ENCODE data around the gene CAPN12.
A peak's percentile ranks its signal among the peaks of the same experiment; 100 is the strongest.
"Not testable (repeated sequence)": the region's sequence is repeated elsewhere in the genome, so short reads cannot be mapped to it uniquely, and the experiment has no call there.

Gene CAPN12, protein sequence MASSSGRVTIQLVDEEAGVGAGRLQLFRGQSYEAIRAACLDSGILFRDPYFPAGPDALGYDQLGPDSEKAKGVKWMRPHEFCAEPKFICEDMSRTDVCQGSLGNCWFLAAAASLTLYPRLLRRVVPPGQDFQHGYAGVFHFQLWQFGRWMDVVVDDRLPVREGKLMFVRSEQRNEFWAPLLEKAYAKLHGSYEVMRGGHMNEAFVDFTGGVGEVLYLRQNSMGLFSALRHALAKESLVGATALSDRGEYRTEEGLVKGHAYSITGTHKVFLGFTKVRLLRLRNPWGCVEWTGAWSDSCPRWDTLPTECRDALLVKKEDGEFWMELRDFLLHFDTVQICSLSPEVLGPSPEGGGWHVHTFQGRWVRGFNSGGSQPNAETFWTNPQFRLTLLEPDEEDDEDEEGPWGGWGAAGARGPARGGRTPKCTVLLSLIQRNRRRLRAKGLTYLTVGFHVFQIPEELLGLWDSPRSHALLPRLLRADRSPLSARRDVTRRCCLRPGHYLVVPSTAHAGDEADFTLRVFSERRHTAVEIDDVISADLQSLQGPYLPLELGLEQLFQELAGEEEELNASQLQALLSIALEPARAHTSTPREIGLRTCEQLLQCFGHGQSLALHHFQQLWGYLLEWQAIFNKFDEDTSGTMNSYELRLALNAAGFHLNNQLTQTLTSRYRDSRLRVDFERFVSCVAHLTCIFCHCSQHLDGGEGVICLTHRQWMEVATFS

DNA sequence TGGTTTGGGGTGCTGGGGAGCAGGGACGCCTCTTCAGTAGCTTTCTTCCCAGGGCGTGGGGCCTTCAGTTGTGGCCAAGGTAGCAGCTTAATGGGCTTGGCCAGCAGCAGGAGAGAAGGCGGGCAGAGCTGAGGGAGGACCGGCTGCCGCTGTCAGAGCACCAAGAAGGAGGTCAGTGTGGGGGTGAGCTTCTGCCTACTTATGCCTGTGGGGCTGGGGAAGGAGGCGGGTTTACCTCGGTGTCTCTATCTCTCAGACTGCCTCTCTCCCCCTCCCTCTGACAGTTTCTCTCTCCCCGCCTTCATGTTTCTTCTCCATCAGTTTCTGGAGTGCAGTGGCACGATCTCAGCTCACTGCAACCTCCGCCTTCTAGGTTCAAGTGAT lies at the start of gene CAPN12:
CAPN12 (minus strand) TSS at position 177 of the 384 bp plus-strand sequence. CDS start 309 bp downstream, outside the sequence.
- DNase-seq, result no peak

DNA sequence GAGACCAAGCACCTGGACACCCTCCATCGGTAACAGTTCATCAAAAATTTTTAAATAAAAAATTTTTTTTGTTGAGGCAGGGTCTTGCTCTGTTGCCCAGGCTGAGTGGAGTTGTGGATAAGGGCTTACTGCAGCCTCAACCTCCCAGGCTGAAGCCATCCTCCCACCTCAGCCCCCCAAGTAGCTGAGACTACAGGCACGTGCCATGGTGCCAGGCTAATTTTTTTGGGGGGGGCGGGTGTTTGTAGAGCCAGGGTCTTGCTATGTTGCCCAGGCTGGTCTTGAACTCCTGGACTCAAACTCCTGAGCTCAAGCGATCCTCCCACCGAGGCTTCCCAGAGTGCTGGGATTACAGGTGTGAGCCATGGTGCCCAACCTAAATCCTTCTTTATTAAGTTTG lies 49.4 kb upstream of the CAPN12 start:
- no peak for DNase-seq

DNA sequence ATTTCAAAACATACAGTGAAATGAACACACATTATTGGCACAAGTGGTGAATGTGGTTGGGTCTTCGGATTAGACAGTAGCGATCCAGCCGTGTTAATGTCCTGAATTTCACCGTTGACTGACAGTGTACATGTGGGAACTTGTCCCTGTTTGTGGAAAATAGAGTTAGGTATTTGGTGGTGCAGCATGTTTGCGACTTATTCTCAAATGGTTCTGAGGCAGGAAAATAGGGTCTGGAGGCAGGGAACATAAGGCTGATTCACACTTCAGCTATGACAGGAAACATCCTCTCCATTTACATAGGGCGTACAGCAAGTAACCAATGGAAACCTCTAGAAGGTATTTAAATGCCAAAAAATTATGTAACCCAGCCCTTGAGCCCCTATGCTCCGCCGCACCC lies 48.9 kb upstream of the CAPN12 start:
- DNase-seq, result no peak

DNA sequence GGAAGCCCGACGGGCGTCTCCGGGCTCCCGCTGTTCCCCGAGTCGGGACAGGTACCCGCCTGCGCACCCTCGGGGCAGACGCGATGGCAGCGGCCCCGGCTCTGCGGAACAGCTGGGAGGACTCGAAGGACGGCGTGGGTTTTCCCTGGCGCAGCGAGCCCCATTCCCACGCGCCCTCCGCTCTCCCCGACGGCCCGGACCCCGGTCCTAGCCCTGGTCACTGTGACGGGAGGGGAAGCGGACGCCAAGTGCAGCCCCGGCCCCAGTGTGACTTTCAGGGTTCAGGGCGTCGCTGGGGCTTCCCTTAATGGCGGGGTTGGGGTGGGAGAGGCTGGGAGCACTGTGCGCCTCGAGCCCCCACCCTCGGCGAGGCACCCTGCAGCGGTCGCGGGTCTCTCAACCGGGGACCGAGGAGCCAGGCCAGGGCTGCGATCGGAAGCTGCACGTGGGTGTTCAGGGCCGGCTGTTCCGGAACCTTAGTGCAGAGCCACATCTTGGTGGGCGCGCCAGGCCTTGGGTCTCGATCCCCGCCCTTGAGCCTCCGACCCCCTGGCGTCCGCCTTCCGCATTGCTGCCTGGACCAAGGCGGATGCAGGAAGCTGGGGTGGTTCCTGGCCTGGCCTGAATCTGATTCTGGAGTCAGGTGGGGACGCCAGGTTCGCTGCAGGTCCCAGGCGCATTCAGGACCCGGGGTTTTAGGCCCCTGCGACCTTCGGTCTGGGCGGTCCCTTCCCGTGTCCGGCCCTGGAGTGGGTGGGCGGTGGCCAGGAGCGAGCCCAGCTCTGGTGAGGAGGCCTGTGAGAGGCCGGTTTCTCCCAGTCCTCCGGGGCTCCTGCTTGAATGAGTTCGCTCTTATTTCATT lies 48.2 kb upstream of the CAPN12 start:
- peak in 4 of 6 experiments; percentile 12 to 31 (median 14) for DNase-seq

DNA sequence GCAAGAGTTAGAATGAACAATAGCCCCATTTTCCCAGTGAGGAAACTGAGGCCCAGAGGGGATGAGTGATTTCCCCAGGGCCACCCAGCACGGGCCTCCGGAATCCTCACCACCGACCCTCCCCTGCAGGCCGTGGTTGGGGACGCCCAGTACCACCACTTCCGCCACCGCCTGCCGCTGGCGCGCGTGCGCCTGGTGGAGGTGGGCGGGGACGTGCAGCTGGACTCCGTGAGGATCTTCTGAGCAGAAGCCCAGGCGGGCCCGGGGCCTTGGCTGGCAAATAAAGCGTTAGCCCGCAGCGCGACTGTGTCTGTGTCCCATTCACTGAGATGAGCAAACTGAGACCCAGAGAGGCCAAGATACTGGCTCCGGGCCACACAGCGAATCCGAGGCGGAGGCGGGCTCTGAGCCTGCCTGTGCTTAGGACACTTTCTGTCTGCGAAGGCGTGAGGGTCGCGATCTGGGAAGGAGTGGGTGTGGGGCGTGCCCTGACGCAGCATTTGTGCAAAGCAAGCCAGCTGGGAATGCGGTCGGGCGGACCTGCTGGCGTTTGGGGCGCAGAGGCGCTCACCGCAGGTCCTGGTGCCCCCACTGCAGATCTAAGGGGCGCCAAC lies 47.3 kb upstream of the CAPN12 start:
- not testable (repeated sequence) for DNase-seq

DNA sequence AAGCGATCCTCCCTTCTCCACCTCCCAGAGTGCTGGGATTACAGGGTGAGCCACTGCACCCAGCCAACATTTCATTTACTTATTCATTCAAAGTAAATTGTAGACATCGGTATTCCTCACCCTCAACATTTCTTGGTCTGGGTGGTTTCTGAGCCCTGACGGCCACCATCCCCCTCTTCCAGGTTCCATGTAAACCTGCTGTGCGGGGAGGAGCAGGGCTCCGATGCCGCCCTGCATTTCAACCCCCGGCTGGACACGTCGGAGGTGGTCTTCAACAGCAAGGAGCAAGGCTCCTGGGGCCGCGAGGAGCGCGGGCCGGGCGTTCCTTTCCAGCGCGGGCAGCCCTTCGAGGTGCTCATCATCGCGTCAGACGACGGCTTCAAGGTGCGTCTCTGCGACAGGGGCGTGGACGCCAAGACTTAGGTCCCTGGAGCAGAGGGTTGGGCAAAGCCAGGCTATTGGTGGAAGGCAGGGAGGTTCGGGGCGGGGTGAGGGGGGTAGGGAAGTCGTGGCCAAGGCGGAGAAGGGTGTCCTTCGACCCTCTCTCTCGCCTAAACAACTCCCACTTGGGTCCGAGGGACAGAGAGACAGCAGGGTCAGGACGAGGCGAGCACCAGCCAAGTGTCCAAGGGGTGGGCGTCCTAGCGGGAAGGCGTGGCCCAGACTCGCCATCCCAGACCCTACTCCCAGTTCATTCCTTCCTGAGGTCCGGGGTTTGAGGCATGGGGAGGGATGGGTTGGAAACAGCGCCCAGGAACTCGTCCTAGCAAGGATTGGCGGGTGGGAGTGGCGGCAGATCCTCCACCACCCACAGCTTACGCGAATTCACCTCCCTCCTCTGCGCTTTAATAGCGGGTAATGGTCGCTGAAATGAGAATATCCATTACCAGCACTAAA lies 46.5 kb upstream of the CAPN12 start:
- DNase-seq, result not testable (repeated sequence)

DNA sequence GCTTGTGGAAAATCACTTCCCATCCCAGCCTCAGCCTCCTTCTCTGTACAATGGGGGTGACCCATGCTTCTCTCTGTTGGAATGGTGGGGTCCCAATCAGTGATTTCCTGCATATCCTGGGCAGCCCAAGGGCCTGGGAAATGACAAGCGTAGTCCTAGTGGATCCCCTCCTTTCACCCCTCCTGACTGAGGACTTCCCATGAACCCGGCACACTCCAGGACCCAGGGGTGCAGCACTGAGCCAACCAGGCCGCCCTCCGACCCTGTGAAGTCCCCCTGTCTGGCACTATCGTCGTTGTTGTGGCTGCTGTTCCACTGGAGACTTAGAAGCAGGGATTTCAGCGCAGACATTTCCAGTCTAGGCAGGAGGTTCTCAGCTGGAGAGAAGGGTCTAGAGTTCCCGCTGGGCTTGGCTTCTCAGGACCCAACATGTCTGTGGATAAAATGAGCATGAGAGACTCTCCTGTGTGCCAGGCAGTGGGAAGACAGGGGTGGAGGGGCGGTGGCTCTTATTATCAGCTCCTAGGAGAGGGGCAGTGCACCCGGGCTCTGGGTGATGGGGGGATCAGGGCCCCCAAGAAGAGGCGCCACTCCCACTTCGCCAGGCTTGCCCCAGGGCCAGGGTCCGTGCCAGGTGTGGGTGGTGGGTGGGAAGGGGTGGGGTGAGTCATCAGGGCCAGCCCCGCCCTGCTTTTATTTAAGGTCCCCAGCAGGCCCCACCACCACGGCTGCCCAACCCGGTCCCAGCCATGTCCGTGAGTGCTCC lies 44.4 kb upstream of the CAPN12 start, which contains the start of gene LGALS7B:
LGALS7B (plus strand) TSS at position 723 of the 766 bp plus-strand sequence; CDS start at position 750, 27 bp downstream.
- DNase-seq, result no peak

DNA sequence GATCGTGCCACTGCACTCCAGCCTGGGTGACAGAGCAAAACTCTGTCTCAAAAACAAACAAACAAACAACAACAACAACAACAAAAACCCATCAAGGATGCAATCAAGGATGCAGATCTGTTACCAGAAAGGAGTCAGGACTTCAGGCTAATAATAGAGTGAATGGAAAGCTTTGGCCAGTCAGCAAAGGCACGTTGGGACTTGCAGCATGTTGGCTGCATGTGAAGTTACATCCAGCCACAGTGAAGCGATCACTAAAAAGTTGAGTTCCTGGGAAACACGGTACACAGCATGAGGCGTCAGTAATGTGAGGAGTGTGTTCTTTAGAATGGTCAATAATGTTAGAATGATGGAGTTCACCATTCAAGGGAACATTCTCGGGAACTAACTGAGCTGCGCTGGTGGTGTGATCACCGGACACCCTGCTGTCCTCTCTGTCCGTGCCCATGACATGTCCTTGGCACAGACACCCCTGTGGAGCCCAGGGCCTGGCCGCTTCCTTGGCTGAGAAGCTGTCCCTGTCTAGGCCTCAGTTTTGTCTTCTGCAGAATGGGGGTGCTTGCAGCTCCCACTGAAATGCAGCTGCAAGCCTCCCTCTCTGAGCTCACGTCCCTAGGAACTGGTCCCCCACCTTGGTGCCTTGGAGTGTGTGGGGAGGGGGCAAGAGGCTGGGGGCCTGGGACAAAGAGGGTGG lies 42.4 kb upstream of the CAPN12 start:
- DNase-seq, result no peak

DNA sequence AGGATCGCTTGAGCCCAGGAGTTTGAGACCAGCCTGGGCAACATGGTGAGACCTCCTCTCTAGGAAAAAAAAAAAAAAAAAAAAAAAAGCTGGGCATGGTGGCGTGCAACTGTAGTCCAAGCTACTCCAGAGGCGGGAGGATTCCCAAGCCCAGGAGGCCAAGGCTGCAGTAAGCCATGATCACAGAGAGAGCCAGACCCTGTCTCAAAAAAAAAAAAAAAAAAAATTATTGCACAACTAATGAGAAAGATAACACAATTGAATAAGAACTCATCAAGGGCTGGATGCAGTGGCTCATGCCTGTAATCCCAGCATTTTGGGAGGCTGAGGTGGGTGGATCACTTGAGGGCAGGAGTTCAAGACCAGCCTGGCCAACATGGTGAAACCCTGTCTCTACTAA lies 41.8 kb upstream of the CAPN12 start:
- DNase-seq, result not testable (repeated sequence)

DNA sequence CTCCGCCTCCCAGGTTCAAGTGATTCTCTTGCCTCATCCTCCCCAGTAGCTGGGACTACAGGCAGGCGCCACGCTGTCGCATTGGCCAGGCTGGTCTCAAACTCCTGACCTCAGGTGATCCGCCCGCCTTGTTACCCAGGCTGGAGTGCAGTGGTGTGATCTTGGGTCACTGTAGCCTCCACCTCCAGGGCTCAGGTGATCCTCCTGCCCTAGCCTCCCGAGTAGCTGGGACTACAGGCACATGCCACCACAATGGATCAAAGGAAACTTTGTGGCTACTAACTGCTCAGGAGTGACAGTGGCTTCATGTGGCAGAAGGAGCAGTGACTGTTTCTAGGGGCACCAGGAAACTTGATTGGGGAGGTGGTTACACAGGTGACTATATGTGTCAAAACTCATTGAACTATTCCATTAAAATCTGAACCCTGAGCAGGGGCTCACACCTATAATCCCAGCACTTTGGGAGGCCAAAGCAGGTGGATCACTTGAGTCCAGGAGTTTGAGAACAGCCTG lies 41.0 kb upstream of the CAPN12 start:
- no peak for DNase-seq

DNA sequence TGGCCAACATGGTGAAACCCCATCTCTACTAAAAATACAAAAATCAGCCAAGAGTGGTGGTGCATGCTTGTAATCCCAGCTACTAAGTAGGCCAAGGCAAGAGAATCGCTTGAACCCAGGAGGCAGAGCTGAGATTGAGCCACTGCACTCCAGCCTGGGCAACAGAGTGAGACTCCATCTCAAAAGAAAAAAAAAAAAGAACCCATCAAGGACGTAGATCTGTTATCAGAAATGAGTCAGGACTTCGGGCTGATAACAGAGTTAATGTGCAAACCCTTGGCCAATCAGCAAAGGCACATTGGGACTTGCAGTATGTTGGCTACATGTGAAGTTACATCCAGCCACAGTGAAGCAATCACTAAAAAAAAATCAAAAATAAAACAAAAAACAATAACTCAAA lies 40.0 kb upstream of the CAPN12 start:
- DNase-seq, result no peak

DNA sequence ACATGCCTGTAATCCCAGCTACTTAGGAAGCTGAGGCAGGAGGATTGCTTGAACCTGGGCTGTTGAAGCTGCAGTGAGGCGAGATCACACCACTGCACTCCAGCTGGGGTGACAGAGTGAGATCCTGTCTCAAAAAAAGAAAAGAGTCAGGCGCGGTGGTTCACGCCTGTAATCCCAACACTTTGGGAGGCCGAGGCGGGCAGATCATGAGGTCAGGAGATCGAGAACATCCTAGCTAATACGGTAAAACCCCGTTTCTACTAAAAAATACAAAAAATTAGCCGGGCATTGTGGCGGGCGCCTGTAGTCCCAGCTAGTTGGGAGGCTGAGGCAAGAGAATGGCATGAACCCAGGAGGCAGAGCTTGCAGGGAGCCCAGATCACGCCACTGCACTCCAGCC lies 37.9 kb upstream of the CAPN12 start:
- not testable (repeated sequence) for DNase-seq

DNA sequence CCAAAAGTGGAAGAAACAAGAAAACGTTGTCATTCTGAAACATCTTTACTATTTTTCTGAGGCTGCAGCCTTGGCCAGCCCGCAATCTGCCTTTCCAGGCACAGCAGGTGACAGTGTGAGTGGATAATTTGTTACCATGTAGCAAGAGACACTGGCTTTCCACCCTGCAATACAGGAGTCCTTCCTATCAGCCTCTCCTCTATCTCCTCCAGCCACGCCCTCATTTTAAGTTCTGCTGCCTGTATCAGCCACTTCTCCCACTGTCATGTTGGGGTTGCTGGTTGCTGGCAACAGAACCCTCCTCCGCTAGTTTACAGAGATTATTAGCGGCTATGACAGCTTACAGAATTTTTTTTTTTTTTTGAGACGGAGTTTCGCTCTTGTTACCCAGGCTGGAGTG lies 36.8 kb upstream of the CAPN12 start:
- no peak for DNase-seq

DNA sequence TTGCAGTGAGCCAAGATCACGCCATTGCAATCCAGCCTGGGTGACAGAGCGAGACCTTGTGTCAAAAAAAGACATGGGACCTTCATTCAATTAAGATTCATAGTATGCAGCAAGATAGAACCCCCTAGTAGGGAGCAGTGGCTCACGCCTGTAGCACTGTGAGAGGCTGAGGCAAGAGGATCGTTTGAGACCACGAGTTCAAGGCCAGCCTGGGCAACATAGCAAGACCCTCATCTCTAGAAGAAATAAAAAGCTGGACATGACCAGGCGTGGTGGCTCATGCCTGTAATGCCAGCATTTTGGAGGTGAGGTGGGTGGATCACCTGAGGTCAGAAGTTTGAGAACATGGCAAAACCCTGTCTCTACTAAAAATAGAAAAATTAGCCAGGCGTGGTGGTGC lies 36.2 kb upstream of the CAPN12 start:
- no peak for DNase-seq

DNA sequence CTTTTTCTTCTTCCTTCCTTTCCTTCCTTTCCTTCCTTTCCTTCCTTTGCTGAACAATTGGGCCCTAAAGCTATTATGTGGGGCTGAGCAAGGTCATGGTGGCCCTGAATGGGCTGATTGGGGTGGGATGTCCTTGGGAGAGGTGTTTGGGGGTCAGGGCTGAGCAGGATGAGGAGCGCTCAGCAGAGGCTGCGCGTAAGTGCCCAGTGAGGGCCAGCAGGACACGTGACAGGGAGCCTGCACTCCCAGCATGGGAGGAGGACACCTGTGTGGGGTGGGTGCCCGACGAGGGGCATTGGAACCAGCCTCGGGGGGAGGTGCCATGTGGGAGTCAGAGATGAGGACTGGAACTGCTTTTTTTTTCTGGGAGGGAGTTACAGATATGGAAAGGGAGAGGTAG lies 34.5 kb upstream of the CAPN12 start:
- no peak for DNase-seq

DNA sequence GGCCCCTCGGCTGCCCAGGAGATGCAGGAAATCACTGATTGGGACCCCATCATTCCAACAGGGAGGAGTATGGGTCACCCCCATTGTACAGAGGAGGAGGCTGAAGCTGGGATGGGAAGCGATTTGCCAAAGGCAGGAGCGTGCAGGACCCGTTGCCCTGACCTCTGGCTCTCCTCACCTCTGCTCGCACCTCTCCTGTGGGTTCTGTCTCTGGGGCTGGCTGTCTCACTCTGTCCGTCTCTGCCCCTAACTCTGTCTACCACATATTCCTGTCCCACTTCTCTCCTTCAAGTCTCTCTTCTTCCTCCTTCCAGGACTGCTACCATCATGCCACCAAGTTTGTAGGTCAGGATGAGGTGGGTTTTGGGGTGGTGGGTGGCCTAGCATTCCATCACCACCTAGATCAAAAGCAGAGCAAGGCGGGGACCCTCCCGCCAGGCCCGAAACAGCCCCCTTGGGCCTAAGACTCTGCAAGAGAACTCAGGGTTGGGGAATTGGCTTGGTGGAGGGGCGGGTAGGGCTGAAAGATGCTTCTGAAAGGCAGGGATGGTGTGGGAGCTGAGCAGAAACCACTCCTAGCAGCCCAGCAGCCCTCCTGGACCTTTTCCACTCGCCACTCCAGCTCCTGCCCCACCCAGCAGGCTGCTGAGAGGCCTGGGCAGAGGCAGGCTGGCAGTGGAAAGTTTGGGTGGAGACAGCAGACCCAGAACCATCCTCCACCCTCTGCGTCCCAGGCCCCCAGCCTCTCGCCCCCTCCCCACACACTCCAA lies 30.1 kb upstream of the CAPN12 start:
- DNase-seq, result no peak

DNA sequence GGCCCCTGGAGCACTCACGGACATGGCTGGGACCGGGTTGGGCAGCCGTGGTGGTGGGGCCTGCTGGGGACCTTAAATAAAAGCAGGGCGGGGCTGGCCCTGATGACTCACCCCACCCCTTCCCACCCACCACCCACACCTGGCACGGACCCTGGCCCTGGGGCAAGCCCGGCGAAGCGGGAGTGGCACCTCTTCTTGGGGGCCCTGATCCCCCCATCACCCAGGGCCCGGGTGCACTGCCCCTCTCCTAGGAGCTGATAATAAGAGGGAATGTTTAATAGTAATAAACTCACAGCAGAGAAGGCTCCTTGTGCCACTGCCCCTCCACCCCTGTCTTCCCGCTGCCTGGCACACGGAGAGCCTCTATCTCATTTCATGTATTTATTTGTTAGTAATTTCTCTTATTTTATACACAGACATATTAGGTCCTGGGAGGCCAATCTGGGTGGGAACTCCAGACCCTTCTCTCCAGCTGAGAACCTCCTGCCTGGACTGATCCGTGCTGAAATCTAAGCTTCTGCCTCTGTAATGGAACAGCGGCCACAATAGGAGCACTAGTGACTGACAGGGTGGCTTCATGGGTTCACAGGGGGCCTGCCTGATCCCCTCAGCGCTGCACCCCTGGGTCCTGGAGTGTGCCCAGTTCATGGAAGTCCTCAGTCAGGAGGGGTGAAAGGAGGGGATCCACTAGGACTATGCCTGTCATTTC lies 29.3 kb upstream of the CAPN12 start, which contains the start of gene LGALS7:
LGALS7 (minus strand) TSS at position 49 of the 709 bp plus-strand sequence; CDS start at position 24, 25 bp downstream.
- no peak for DNase-seq

DNA sequence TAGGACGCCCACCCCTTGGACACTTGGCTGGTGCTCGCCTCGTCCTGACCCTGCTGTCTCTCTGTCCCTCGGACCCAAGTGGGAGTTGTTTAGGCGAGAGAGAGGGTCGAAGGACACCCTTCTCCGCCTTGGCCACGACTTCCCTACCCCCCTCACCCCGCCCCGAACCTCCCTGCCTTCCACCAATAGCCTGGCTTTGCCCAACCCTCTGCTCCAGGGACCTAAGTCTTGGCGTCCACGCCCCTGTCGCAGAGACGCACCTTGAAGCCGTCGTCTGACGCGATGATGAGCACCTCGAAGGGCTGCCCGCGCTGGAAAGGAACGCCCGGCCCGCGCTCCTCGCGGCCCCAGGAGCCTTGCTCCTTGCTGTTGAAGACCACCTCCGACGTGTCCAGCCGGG lies 27.3 kb upstream of the CAPN12 start:
- not testable (repeated sequence) for DNase-seq

Measured in stimulated activated naive CD4-positive, alpha-beta T cell (primary cell).